ENCODE measurements around the gene FNDC11. TPM values are rescaled to one million over a fixed set of nuclear protein-coding genes. Genes with fewer than 3 reads are reported as not detected.

Gene FNDC11
- total RNA-seq, 1 donor from 2014 or later: 1.7 TPM

GRCh38 chr20:63560333-63560805, 6.4 kb downstream of the FNDC11 start:
- no peak overlapping the region for H3K4me3 ChIP-seq (ENCODE audit: low read depth, low read length)
- no peak for DNase-seq (ENCODE audit: low read depth)
- TF ChIP-seq CTCF (conservative IDR thresholded peaks at IDR 0.05; ENCODE audit: low read depth, low read length): no peak

GRCh38 chr20:63560856-63561609, 7.1 kb downstream of the FNDC11 start:
- DNase-seq (ENCODE audit: low read depth): no peak
- no peak for TF ChIP-seq CTCF (conservative IDR thresholded peaks at IDR 0.05; ENCODE audit: low read depth, low read length)
- no peak overlapping the region for H3K4me3 ChIP-seq (ENCODE audit: low read depth, low read length)

GRCh38 chr20:63561624-63562396, 7.9 kb downstream of the FNDC11 start:
- TF ChIP-seq CTCF (conservative IDR thresholded peaks at IDR 0.05; ENCODE audit: low read depth, low read length): no peak
- DNase-seq (ENCODE audit: low read depth): no peak
- no peak overlapping the region for H3K4me3 ChIP-seq (ENCODE audit: low read depth, low read length)

- no peak for DNase-seq (ENCODE audit: low read depth)
- H3K4me3 ChIP-seq (ENCODE audit: low read depth, low read length): no peak overlapping the region
- no peak for TF ChIP-seq CTCF (conservative IDR thresholded peaks at IDR 0.05; ENCODE audit: low read depth, low read length)
Measured at GRCh38 chr20:63562461-63563224, 8.7 kb downstream of the FNDC11 start.

GRCh38 chr20:63563225-63563935, 9.4 kb downstream of the FNDC11 start:
- TF ChIP-seq CTCF (conservative IDR thresholded peaks at IDR 0.05; ENCODE audit: low read depth, low read length): no peak
- no peak overlapping the region for H3K4me3 ChIP-seq (ENCODE audit: low read depth, low read length)
- no peak for DNase-seq (ENCODE audit: low read depth)

- TF ChIP-seq CTCF (conservative IDR thresholded peaks at IDR 0.05; ENCODE audit: low read depth, low read length): no peak
- H3K4me3 ChIP-seq (ENCODE audit: low read depth, low read length): no peak overlapping the region
- no peak for DNase-seq (ENCODE audit: low read depth)
Measured at GRCh38 chr20:63564036-63564810, 10.3 kb downstream of the FNDC11 start.
